Kidney (tissue), 14 donors: Measurements from ENCODE around the gene DCTN4. TPM values are rescaled to one million over a fixed set of nuclear protein-coding genes. Genes with fewer than 3 reads are reported as not detected.

Source experiments
- DNase-seq, 5 donors: peaks; one replicate each; pipeline ENCODE4 v3.0.0-alpha.2; 2013 to 2020
- FAIRE-seq: peaks from 2 replicates; lab custom pipeline; 2012; peaks lifted over from hg19 to GRCh38; lab: Jason Lieb, UNC
- H3K27ac ChIP-seq, 2 donors: one replicate each; pipeline ENCODE4 v1.7.0; 2013; ENCODE audit warnings: low read depth in 2 of 2, low read length in 2 of 2, inconsistent platforms in 1 of 2
- H3K27me3 ChIP-seq: one replicate; pipeline ENCODE4 v1.7.1; 2013; ENCODE audit warnings: low read length, inconsistent platforms; ENCODE audit not compliant: control insufficient read depth, insufficient read depth
- H3K36me3 ChIP-seq, 3 donors: one replicate each; pipeline versions ENCODE4 v1.7.0 to v1.7.1; 2013; ENCODE audit warnings: low read length in 3 of 3, control low read depth in 1 of 3, inconsistent platforms in 1 of 3; ENCODE audit not compliant: insufficient read depth in 3 of 3, control insufficient read depth in 2 of 3
- H3K4me1 ChIP-seq, 3 donors: one replicate each; pipeline versions ENCODE4 v1.7.0 to v1.7.1; 2013; ENCODE audit warnings: low read length in 3 of 3, inconsistent platforms in 1 of 3, low read depth in 1 of 3; ENCODE audit not compliant: control insufficient read depth in 2 of 3, insufficient read depth in 2 of 3
- H3K4me3 ChIP-seq, 3 donors: one replicate each; pipeline versions ENCODE4 v1.7.0 to v1.8.1; 2013; ENCODE audit warnings: low read length in 3 of 3, control low read depth in 1 of 3, inconsistent platforms in 1 of 3
- H3K9ac ChIP-seq, 3 donors: one replicate each; pipeline versions ENCODE4 v1.7.0 to v1.7.1; 2013; ENCODE audit warnings: low read length in 3 of 3, control low read depth in 1 of 3, inconsistent platforms in 1 of 3
- H3K9me3 ChIP-seq, 3 donors: one replicate each; pipeline versions ENCODE4 v1.7.0 to v1.7.1; 2013; ENCODE audit warnings: low read length in 3 of 3, control low read depth in 1 of 3, inconsistent platforms in 1 of 3; ENCODE audit not compliant: control insufficient read depth in 2 of 3, insufficient read depth in 1 of 3
- intact Hi-C: fragments of 100-400 bp; cut with DNase I; formaldehyde crosslinking; loops from one replicate; pipeline ENCODE4 v1.11.1; 2022
- polyA plus RNA-seq: library from polyadenylated mRNA; stranded (reverse); fragments of 350-450 nt; fragmentation: Illumina TruSeq; extraction: RNeasy Lipid Tissue Mini Kit (QIAGEN cat#74804); gene quantifications from one replicate; pipeline ENCODE4 v1.2.3, GENCODE V29; 2014; ENCODE audit warnings: low read depth, low replicate concordance; ENCODE audit not compliant: insufficient read depth
- total RNA-seq: library from RNA; stranded (reverse); fragmentation: NEBNext Ultra II Directional; extraction: Animal tissue kit (Norgen Biotek cat#: 25700); gene quantifications from one replicate; pipeline ENCODE4 v1.2.1, GENCODE V29; 2021
- TF ChIP-seq, protein P1 (sequence below): IDR thresholded peaks from 3 replicates; pipeline ENCODE4 v1.5.1; 2012; ENCODE audit warnings: mild to moderate bottlenecking, moderate library complexity, borderline replicate concordance; ENCODE audit not compliant: insufficient read depth; ENCODE audit errors: extremely low read depth
- donor health status: control.
- donor health status: control.
- donor health status: control.
- donor health status: control.
- donor health status: control.
- donor health status: DM: yes; HTN: yes; CAD: no.
- donor health status: Normal renal cell carcinoma (clear cell type).

DCTN4 gene
- total and polyA plus RNA-seq, 2 donors from 2014 or later: 17.5 to 59.1 TPM

DNA sequence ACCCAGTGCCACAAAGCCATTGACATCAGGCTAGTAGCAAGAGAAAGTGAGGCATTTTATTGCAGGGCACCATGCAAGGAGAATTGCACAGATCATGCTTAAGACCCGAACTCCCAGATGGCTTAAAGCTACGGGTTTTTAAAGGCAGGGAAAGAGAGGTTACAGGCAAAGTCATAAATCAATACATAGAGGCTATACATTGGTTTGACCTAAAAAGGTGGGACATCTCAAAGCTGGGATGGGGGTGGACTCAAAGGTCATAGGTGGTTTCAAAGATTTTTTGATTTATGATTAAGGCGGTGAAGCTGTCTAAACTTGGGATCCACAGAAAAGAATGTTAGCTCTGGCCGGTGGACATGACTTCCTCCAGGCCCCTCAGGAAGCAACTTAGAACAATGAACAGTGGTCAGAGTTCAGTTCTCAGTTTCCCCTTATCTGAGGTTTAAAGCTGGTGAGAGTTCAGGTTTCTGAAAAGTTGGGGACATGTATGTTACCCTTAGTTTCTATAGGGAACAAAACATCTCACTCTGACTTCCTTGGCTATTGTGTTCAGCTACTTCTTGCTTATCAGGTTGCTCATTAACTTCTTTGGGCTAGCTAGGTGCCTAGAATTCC is 51.9 kb downstream of the DCTN4 start:
- Histone ChIP-seq H3K9ac (no peak overlapping the region), H3K27me3 (no peaks in the 10 kb centered on the region), H3K4me3 (no peak overlapping the region), H3K27ac (no peak overlapping the region), H3K4me1 (no peaks in the 10 kb centered on the region), H3K36me3 (peaks cover 2 to 37% (median 14%) of the 10 kb centered on the region in 3 donors), H3K9me3 (no peaks in the 10 kb centered on the region)
- intact Hi-C loops: no loop called here
- DNase-seq: peak in 1 of 5 donors; percentile 14
- FAIRE-seq: no peak
- TF ChIP-seq, protein P1, sequence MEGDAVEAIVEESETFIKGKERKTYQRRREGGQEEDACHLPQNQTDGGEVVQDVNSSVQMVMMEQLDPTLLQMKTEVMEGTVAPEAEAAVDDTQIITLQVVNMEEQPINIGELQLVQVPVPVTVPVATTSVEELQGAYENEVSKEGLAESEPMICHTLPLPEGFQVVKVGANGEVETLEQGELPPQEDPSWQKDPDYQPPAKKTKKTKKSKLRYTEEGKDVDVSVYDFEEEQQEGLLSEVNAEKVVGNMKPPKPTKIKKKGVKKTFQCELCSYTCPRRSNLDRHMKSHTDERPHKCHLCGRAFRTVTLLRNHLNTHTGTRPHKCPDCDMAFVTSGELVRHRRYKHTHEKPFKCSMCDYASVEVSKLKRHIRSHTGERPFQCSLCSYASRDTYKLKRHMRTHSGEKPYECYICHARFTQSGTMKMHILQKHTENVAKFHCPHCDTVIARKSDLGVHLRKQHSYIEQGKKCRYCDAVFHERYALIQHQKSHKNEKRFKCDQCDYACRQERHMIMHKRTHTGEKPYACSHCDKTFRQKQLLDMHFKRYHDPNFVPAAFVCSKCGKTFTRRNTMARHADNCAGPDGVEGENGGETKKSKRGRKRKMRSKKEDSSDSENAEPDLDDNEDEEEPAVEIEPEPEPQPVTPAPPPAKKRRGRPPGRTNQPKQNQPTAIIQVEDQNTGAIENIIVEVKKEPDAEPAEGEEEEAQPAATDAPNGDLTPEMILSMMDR: no peak

DNA sequence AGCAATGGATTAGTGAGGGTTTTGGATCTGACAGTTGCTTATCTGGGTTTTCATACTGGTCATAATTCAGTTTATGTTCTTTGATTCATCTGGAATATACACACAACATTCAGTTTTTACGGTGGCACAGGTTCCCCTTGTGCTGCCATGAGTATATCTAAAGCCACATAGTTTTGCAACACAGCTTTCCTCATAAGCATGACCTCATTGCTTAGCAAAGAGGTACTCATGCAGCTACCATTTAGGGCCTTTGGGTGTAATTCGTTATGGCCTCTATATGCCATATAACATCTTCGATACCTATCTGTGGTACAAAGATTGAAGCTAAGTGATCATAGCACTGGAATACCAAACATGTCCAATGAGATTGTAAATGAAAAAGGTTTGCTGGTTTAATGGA is 55.1 kb downstream of the DCTN4 start:
- Histone ChIP-seq H3K27me3 (no peaks in the 10 kb centered on the region), H3K9me3 (no peaks in the 10 kb centered on the region), H3K27ac (no peak overlapping the region), H3K4me1 (peaks cover 2 to 12% (median 10%) of the 10 kb centered on the region in 3 donors), H3K9ac (no peak overlapping the region), H3K36me3 (peaks cover 0 to 9% (median 3%) of the 10 kb centered on the region in 3 donors), H3K4me3 (no peak overlapping the region)
- no peak for FAIRE-seq
- TF ChIP-seq, protein P1: no peak
- no peak for DNase-seq
- intact Hi-C loops: no loop called here

DNA sequence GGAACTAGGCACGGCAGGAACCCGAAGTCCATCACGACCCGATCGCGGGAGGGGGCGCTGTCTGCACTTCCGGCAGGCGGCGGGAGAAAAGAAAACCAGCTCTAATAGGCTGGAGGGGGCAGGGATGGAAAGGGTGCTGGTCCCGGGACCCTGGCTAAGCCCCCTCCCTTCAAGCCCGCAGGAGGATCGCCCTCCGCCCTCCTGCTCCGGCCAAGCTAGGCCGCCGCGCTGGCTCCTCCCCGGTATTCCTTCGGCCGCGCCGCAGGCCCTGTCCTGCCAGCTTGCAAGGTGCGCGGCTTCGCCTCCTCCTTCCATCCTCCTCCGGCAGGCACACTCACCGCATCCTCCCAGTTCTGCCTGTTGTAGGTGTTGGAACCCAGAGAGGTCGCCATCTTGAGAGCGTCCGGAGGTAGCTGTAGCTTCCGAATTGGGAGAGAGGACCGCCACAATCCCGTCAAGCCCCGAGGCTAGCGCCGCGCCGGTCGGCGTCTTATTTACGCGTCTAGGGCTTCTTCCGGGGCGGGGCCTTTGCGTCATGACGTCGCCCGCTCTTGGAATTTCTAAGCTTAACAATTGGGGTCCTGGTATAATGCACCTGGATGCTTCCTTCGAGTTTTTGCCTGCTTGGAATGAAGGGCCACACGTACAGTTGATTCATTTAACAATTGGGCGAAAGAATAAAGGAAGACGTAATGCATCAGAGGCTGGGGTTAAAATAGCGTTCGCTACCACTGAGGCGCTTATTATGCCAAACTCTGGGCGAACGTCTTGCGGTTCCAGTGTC is 58.0 kb downstream of the DCTN4 start, which contains the start of gene RBM22:
Gene RBM22 (minus strand): TSS at position 469 of the 784 bp plus-strand sequence. CDS start 77 bp downstream, at position 392.
- peaks cover 2 to 12% (median 10%) of the 10 kb centered on the region in 3 donors for H3K4me1 ChIP-seq
- peak within 1 kb of the TSS; percentile 77 to 95 (median 94) for H3K9ac ChIP-seq
- intact Hi-C loops: no loop called here
- peak; percentile 32 for FAIRE-seq
- H3K4me3 ChIP-seq: peak within 1 kb of the TSS; percentile 82 to 99 (median 95)
- H3K9me3 ChIP-seq: no peaks in the 10 kb centered on the region
- peak; percentile 94 to 98 (median 97) for DNase-seq
- TF ChIP-seq, protein P1: peak; percentile 59
- H3K36me3 ChIP-seq: peaks cover 3 to 25% (median 13%) of the 10 kb centered on the region in 3 donors
- H3K27me3 ChIP-seq: no peaks in the 10 kb centered on the region
- H3K27ac ChIP-seq: peak within 1 kb of the TSS; percentile 93 to 97
